C4-2B (cell line): Measurements from ENCODE around the gene CDK18.

ENCODE experiments used
- CTCF ChIP-seq: fragments of 450-650 bp; conservative IDR thresholded peaks from 2 replicates; pipeline ENCODE4 v1.5.1; 2017; ENCODE audit warnings: mild to moderate bottlenecking
- ZFX ChIP-seq: fragments of 450-650 bp; IDR thresholded peaks from 2 replicates; pipeline ENCODE4 v1.6.1; 2017

GRCh38 chr1:205568469-205569361 is 64.2 kb downstream of the CDK18 start:
- TF ChIP-seq CTCF (no peak), ZFX (no peak)
